K562 (cell line): ENCODE measurements around the gene ZNF574. TPM values are rescaled to one million over a fixed set of nuclear protein-coding genes. Genes with fewer than 3 reads are reported as not detected.

Source experiments
- ATAC-seq: fragments of 200-7000 bp; cut with Tn5 transposase; 3 replicates; pipeline ENCODE4 v1.9.1; 2020; ENCODE audit warnings: moderate library complexity
- BruUV-seq: library from RNA; stranded (reverse); fragments of 400-500 nt; replicated peaks from 2 replicates; lab custom pipeline; 2021; lab: Mats Ljungman, UMichigan
- CTCF ChIA-PET: fragments of 300-600 bp; formaldehyde crosslinking; extraction: SDS; loops from one replicate; lab custom pipeline; 2021; ENCODE audit warnings: low intra/inter-chr PET ratio; lab: Yijun Ruan, JAX
- POLR2A ChIA-PET: fragments of 300-600, 350-650 bp; sonication (Branson Sonifier 250); formaldehyde crosslinking; extraction: SDS; loops from one replicate; lab custom pipeline; 2021; ENCODE audit warnings: antibody characterized with exemption, inconsistent platforms; lab: Yijun Ruan, JAX
- DNase-seq, 4 experiments: peaks; one replicate each; pipeline versions ENCODE4 v3.0.0 to v3.0.0-alpha.2; 2011 to 2018; ENCODE audit warnings: low spot score in 3 of 4, mixed read lengths in 3 of 4; ENCODE audit errors: extremely low read depth in 1 of 4
- FAIRE-seq: peaks from 2 replicates; lab custom pipeline; 2011; peaks lifted over from hg19 to GRCh38; lab: Jason Lieb, UNC
- H2AFZ ChIP-seq: 2 replicates; pipeline ENCODE4 v1.6.0; 2011; ENCODE audit warnings: low read depth, low read length, control low read depth, inconsistent platforms
- H3K27ac ChIP-seq: fragments of 200-600 bp; 3 replicates; pipeline ENCODE4 v1.8.0; 2011; ENCODE audit warnings: low read depth, mild to moderate bottlenecking, control low read depth, inconsistent platforms, low read length, moderate library complexity, mixed read lengths; ENCODE audit errors: extremely low read depth
- H3K27me3 ChIP-seq, 2 experiments: fragments of 300-600 bp in 1 of 2; 2 replicates in 1 of 2; 3 replicates in 1 of 2; pipeline versions ENCODE4 v1.6.0 to v1.8.0; 2011; ENCODE audit warnings: inconsistent platforms in 2 of 2, low read length in 2 of 2, mild to moderate bottlenecking in 1 of 2, mixed read lengths in 1 of 2, moderate library complexity in 1 of 2; ENCODE audit not compliant: control insufficient read depth in 2 of 2, insufficient read depth in 2 of 2
- H3K36me3 ChIP-seq: fragments of 300-600 bp; 3 replicates; pipeline ENCODE4 v1.8.0; 2011; ENCODE audit warnings: mild to moderate bottlenecking, low read length, inconsistent platforms; ENCODE audit not compliant: control insufficient read depth, insufficient read depth
- H3K4me1 ChIP-seq, 2 experiments: fragments of 200-600 bp in 1 of 2; replicated peaks in 1 of 2; 2 replicates in 1 of 2; 3 replicates in 1 of 2; pipeline versions ENCODE4 v1.5.1 to v1.8.0; 2011; ENCODE audit warnings: inconsistent platforms in 2 of 2, low read length in 2 of 2, mild to moderate bottlenecking in 1 of 2, mixed read lengths in 1 of 2, moderate library complexity in 1 of 2; ENCODE audit not compliant: control insufficient read depth in 2 of 2, insufficient read depth in 2 of 2
- H3K4me2 ChIP-seq: 2 replicates; pipeline ENCODE4 v1.6.1; 2011; ENCODE audit warnings: low read length, control low read depth, inconsistent platforms, mixed read lengths; ENCODE audit not compliant: insufficient read depth
- H3K4me3 ChIP-seq: fragments of 200-600 bp; sonication (generic), shearing (Covaris generic); 2 replicates; pipeline ENCODE4 v1.5.1; 2016; ENCODE audit warnings: control low read depth, inconsistent platforms
- H3K79me2 ChIP-seq: fragments of 200-600 bp; 3 replicates; pipeline ENCODE4 v1.8.0; 2011; ENCODE audit warnings: low read length, inconsistent platforms; ENCODE audit not compliant: control insufficient read depth, insufficient read depth
- H3K9ac ChIP-seq, 2 experiments: 2 replicates each; pipeline versions ENCODE4 v1.6.0 to v1.6.1; 2011; ENCODE audit warnings: low read depth in 2 of 2, low read length in 2 of 2, control low read depth in 1 of 2, inconsistent platforms in 1 of 2, mild to moderate bottlenecking in 1 of 2, mixed read lengths in 1 of 2; ENCODE audit not compliant: insufficient read depth in 1 of 2
- H3K9me1 ChIP-seq: one replicate; pipeline ENCODE4 v1.6.0; 2011; ENCODE audit warnings: inconsistent platforms, mild to moderate bottlenecking, low read length, moderate library complexity; ENCODE audit not compliant: control insufficient read depth, insufficient read depth
- H3K9me3 ChIP-seq: replicated peaks from 2 replicates; pipeline ENCODE4 v1.5.1; 2011; ENCODE audit warnings: low read depth, low read length, inconsistent platforms; ENCODE audit not compliant: control insufficient read depth, insufficient read depth
- H4K20me1 ChIP-seq: replicated peaks from 2 replicates; pipeline ENCODE4 v1.6.1; 2011; ENCODE audit warnings: low read length, inconsistent platforms, mixed read lengths; ENCODE audit not compliant: control insufficient read depth, insufficient read depth
- BRCA1 ChIP-seq, 2 experiments: fragments of 450-650 bp in 1 of 2; sonication (generic) in 1 of 2; formaldehyde crosslinking in 1 of 2; IDR thresholded peaks; 2 replicates each; pipeline versions ENCODE4 v1.5.0 to v1.6.1; 2017 to 2020; ENCODE audit warnings: mild to moderate bottlenecking in 1 of 2, missing genetic modification reagents in 1 of 2
- CHCHD3 ChIP-seq: fragments of 250-450 bp; sonication (Bioruptor Pico); IDR thresholded peaks from 2 replicates; pipeline ENCODE4 v2.1.2; 2022; ENCODE audit warnings: mild to moderate bottlenecking
- ETV5 ChIP-seq: sonication (generic); formaldehyde crosslinking; IDR thresholded peaks from 2 replicates; pipeline ENCODE4 v1.4.0; 2020; ENCODE audit warnings: low read depth, mild to moderate bottlenecking, missing genetic modification reagents
- FOS ChIP-seq: IDR thresholded peaks from 3 replicates; pipeline ENCODE4 v1.6.1; 2011; ENCODE audit not compliant: insufficient read length; ENCODE audit errors: extremely low read depth
- JUND ChIP-seq, 2 experiments: IDR thresholded peaks; 2 replicates in 1 of 2; 3 replicates in 1 of 2; pipeline ENCODE4 v1.6.1; 2011; ENCODE audit warnings: borderline replicate concordance in 2 of 2, low read depth in 2 of 2, low read length in 2 of 2, improper control_type of control experiment in 1 of 2, missing biosample characterization in 1 of 2, missing genetic modification characterization in 1 of 2, missing genetic modification reagents in 1 of 2
- KDM1A ChIP-seq, 2 experiments: fragments of 450-650 bp; IDR thresholded peaks; 2 replicates each; pipeline ENCODE4 v1.6.1; 2016; ENCODE audit warnings: mild to moderate bottlenecking in 2 of 2
- KLF13 ChIP-seq: fragments of 450-650 bp; IDR thresholded peaks from 2 replicates; pipeline ENCODE4 v1.6.1; 2016; ENCODE audit warnings: missing genetic modification characterization, low read depth, mild to moderate bottlenecking, missing compliant biosample characterization, moderate library complexity, borderline replicate concordance
- RCOR1 ChIP-seq, 2 experiments: IDR thresholded peaks; 2 replicates each; pipeline ENCODE4 v1.6.1; 2012; ENCODE audit warnings: low read depth in 2 of 2, low read length in 2 of 2, borderline replicate concordance in 1 of 2, improper control_type of control experiment in 1 of 2
- ZNF57 ChIP-seq: fragments of 450-650 bp; formaldehyde crosslinking; IDR thresholded peaks from 2 replicates; pipeline ENCODE4 v1.4.0; 2020; ENCODE audit warnings: mild to moderate bottlenecking, moderate library complexity
- WGBS: fragments of 100-300 bp; shearing (Covaris generic); methylation state at CpG from one replicate; pipeline ENCODE4 v1.1.6; 2016; ENCODE audit warnings: low coverage, mixed read lengths; ENCODE audit not compliant: insufficient coverage; ENCODE audit errors: missing lambda C conversion rate; 5-methylcytosine and 5-hydroxymethylcytosine counted together
- in situ Hi-C: fragments of 300-500 bp; cut with MboI; formaldehyde crosslinking; loops from 4 replicates; pipeline ENCODE4 v1.15.0; 2018; ENCODE audit warnings: inconsistent platforms, mixed read lengths
- intact Hi-C: fragments of 100-400 bp; cut with micrococcal nuclease; formaldehyde crosslinking; loops from 2 replicates; pipeline ENCODE4 v1.14.2; 2022
- polyA plus RNA-seq, 8 experiments: library from polyadenylated mRNA; depleted of rRNA in 4 of 8; stranded (reverse) in 5 of 8; unstranded in 3 of 8; fragments of >200 nt; fragmentation: Nextera tagmentation in 2 of 8; fragmentation: Illumina TruSeq in 1 of 8; extraction: Ambion mirVana in 2 of 8; extraction: Trizol in 1 of 8; gene quantifications; 2 replicates each; pipeline versions ENCODE4 v1.2.1 to v1.2.3, GENCODE V29; 2011 to 2014; ENCODE audit warnings: inconsistent platforms in 1 of 8, missing spikeins in 1 of 8
- total RNA-seq, 7 experiments: library from RNA; depleted of rRNA in 6 of 7; stranded (reverse); fragments of >200 nt in 6 of 7; fragmentation: Illumina TruSeq in 2 of 7; extraction: Trizol in 2 of 7; gene quantifications; 2 replicates each; pipeline versions ENCODE4 v1.2.1 to v1.2.3, GENCODE V29; 2011 to 2021; ENCODE audit warnings: low replicate concordance in 1 of 7
- TF ChIP-seq, protein P1 (sequence below): fragments of 450-650 bp; IDR thresholded peaks from 2 replicates; pipeline ENCODE4 v1.6.1; 2017; ENCODE audit warnings: antibody characterized with exemption
- TF ChIP-seq, protein P2 (sequence below): fragments of 450-650 bp; IDR thresholded peaks from 2 replicates; pipeline ENCODE4 v1.6.1; 2016; ENCODE audit warnings: missing biosample characterization, missing genetic modification characterization

The ZNF574 gene
- total and polyA plus RNA-seq, 9 of the 15 experiments (the other 6 are each of a cell fraction or from before 2014, with no cell fraction given) = 0.24 to 20.7 (median 8.4) TPM

DNA sequence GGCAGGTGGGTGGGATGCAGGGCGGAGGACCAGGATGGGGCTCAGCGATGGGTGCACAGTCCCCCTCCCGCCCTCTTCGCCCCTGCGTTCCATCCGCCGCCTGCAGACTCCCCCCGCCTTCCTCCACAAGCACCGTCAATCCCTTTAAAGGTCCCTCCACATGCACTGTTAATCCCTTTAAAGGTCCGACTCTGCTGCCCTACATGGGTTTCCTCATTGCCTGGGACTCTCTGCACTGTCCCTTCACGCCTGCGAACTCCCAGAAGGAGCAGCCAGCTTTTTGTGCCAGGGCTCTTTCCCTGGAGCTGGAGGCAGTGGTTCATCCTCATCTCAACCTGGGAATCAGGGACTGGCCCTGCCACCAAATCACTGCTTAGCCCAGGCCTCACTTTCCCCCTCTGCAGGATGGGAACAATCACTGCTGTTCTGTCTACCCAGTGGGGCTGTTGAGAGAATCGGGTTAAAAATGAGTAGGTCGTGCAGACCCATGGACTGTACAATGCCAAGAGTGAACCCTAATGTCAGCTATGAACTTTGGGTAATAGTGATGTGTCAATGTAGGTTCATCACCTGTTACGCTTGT lies 20.4 kb downstream of the ZNF574 start:
- WGBS = 31% methylated on average over 8 of the region's 15 CpGs
- Histone ChIP-seq H3K4me3 (no peak overlapping the region), H3K27ac (no peak overlapping the region), H3K36me3 (no peaks in the 10 kb centered on the region), H3K9me1 (no peaks in the 10 kb centered on the region), H3K9me3 (no peaks in the 10 kb centered on the region), H3K9ac (no peak overlapping the region), H3K27me3 (peaks cover 4 to 18% of the 10 kb centered on the region in 2 experiments; a peak in 4 of 5 replicates), H2AFZ (no peak overlapping the region), H3K4me2 (no peak overlapping the region), H4K20me1 (no peaks in the 10 kb centered on the region), H3K79me2 (no peaks in the 10 kb centered on the region), H3K4me1 (peaks cover 0 to 27% of the 10 kb centered on the region in 2 experiments; a peak in 4 of 5 replicates)
- intact Hi-C loops (no loop called here), in situ Hi-C loops (no loop called here)
- BruUV-seq = no TSS peak
- no peak for TF ChIP-seq CHCHD3 (CRISPR knock-in tag)
- peak; percentile 42 to 52; a peak in 3 of 4 replicates for TF ChIP-seq KDM1A (IDR thresholded peaks at IDR 0.05)
- no peak for FAIRE-seq
- ATAC-seq = no peak
- POLR2A ChIA-PET = interaction anchor here (0.6 to 1.1 kb wide), 3 partner anchors 15 to 312 kb away, joined by 3 to 5 read pairs (median 3); no protein-coding TSS in a partner anchor
- DNase-seq = no peak
- CTCF ChIA-PET = interaction anchor here (0.6 kb wide), 1 partner anchor 511 kb away, joined by 3 read pairs; no protein-coding TSS in a partner anchor

DNA sequence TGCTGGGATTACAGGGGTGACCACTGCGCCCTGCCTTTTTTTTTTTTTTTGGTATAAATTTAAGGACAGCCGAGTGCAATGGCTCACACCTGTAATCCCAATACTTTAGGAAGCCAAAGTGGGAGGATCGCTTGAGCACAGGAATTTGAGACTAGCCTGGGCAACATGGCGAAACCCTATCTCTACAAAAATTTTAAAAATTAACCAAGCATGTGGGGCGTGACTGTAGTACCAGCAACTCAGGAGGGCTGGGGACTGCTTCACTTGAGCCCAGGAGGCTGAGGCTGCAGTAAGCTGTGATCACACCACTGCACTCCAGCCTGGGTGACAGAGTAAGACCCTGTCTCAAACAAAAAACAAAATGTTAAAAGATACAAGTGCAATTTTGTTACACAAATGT lies 21.5 kb downstream of the ZNF574 start:
- no TSS peak for BruUV-seq
- ATAC-seq = no peak
- FAIRE-seq = no peak
- Histone ChIP-seq H3K9me3 (no peaks in the 10 kb centered on the region), H3K9me1 (no peaks in the 10 kb centered on the region), H3K36me3 (no peaks in the 10 kb centered on the region), H3K27ac (no peak overlapping the region), H3K4me1 (peaks cover 0 to 17% of the 10 kb centered on the region in 2 experiments; a peak in 2 of 5 replicates), H3K79me2 (no peaks in the 10 kb centered on the region), H3K27me3 (peaks cover 6 to 18% of the 10 kb centered on the region in 2 experiments; a peak in 4 of 5 replicates), H3K4me2 (no peak overlapping the region), H4K20me1 (no peaks in the 10 kb centered on the region), H3K9ac (no peak overlapping the region), H2AFZ (no peak overlapping the region), H3K4me3 (no peak overlapping the region)
- intact Hi-C loops (no loop called here), in situ Hi-C loops (no loop called here)
- CTCF ChIA-PET = interaction anchor here (0.6 kb wide), 1 partner anchor 692 kb away, joined by 3 read pairs; no protein-coding TSS in a partner anchor
- 5% methylated on average over 4 of the region's 5 CpGs for WGBS
- POLR2A ChIA-PET = no interaction called here
- DNase-seq = no peak
- TF ChIP-seq KDM1A (IDR thresholded peaks at IDR 0.05) (no peak), FOS (no peak), JUND (IDR thresholded peaks at IDR 0.05; ENCODE audit: borderline replicate concordance, low read depth, low read length) (no peak), JUND (tag; IDR thresholded peaks at IDR 0.05; ENCODE audit: borderline replicate concordance, low read depth, low read length) (no peak), ZNF57 (no peak), BRCA1 (IDR thresholded peaks at IDR 0.05) (no peak), BRCA1 (CRISPR knock-in tag; IDR thresholded peaks at IDR 0.05) (no peak), ETV5 (CRISPR knock-in tag) (no peak), KLF13 (tag) (no peak), RCOR1 (IDR thresholded peaks at IDR 0.05; ENCODE audit: borderline replicate concordance in 1 of 2, low read depth in 2 of 2, low read length in 2 of 2) (no peak)
- TF ChIP-seq, protein P1, sequence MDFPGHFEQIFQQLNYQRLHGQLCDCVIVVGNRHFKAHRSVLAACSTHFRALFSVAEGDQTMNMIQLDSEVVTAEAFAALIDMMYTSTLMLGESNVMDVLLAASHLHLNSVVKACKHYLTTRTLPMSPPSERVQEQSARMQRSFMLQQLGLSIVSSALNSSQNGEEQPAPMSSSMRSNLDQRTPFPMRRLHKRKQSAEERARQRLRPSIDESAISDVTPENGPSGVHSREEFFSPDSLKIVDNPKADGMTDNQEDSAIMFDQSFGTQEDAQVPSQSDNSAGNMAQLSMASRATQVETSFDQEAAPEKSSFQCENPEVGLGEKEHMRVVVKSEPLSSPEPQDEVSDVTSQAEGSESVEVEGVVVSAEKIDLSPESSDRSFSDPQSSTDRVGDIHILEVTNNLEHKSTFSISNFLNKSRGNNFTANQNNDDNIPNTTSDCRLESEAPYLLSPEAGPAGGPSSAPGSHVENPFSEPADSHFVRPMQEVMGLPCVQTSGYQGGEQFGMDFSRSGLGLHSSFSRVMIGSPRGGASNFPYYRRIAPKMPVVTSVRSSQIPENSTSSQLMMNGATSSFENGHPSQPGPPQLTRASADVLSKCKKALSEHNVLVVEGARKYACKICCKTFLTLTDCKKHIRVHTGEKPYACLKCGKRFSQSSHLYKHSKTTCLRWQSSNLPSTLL = no peak
- TF ChIP-seq, protein P2, sequence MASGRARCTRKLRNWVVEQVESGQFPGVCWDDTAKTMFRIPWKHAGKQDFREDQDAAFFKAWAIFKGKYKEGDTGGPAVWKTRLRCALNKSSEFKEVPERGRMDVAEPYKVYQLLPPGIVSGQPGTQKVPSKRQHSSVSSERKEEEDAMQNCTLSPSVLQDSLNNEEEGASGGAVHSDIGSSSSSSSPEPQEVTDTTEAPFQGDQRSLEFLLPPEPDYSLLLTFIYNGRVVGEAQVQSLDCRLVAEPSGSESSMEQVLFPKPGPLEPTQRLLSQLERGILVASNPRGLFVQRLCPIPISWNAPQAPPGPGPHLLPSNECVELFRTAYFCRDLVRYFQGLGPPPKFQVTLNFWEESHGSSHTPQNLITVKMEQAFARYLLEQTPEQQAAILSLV = no peak
